HUES48 (cell line): ENCODE results near the gene DNM3.

Experiments used
- H3K27ac ChIP-seq: one replicate; pipeline ENCODE4 v1.7.0; 2013; ENCODE audit warnings: low read depth, low read length, inconsistent platforms
- H3K27me3 ChIP-seq: 2 replicates; pipeline ENCODE4 v1.6.1; 2013; ENCODE audit warnings: mild to moderate bottlenecking, low read length; ENCODE audit not compliant: control insufficient read depth, insufficient read depth
- H3K36me3 ChIP-seq: 2 replicates; pipeline ENCODE4 v1.6.1; 2013; ENCODE audit warnings: low read length; ENCODE audit not compliant: control insufficient read depth, insufficient read depth
- H3K4me1 ChIP-seq: 2 replicates; pipeline ENCODE4 v1.6.1; 2013; ENCODE audit warnings: mild to moderate bottlenecking, low read length; ENCODE audit not compliant: control insufficient read depth, insufficient read depth
- H3K4me3 ChIP-seq: 2 replicates; pipeline ENCODE4 v1.5.1; 2013; ENCODE audit warnings: mild to moderate bottlenecking, low read depth, low read length
- H3K9ac ChIP-seq: 2 replicates; pipeline ENCODE4 v1.6.1; 2013; ENCODE audit warnings: mild to moderate bottlenecking, low read depth, low read length, moderate library complexity
- H3K9me3 ChIP-seq: 2 replicates; pipeline ENCODE4 v1.6.1; 2013; ENCODE audit warnings: low read length; ENCODE audit not compliant: control insufficient read depth, insufficient read depth

Gene DNM3

GRCh38 chr1:172138634-172139033 lies 297.3 kb downstream of the DNM3 start:
- H3K9me3 ChIP-seq = no peaks in the 10 kb centered on the region
- H3K4me1 ChIP-seq = peaks cover 34% of the 10 kb centered on the region
- H3K4me3 ChIP-seq = no peak overlapping the region
- no peak overlapping the region for H3K9ac ChIP-seq
- no peak overlapping the region for H3K27ac ChIP-seq
- no peaks in the 10 kb centered on the region for H3K27me3 ChIP-seq
- H3K36me3 ChIP-seq = no peaks in the 10 kb centered on the region

DNA sequence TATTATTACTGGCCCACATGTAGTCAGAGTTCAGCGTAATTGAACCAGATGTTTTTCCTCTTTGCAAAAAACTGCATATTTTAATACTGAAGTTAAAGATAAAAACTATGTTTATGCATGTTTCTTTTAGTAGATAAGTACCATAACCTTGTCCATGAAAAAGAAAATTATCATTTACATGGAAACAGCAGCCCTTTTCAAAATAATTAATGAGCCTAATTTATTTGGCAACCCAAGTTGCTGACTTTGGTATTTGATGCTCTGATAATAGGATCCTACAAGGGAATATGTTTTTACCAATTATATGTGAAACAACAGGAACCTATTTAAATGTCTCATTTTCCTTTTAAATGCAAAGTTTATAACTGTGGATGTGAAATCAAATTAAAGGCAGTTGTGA lies 297.9 kb downstream of the DNM3 start:
- no peaks in the 10 kb centered on the region for H3K9me3 ChIP-seq
- H3K4me3 ChIP-seq = no peak overlapping the region
- no peaks in the 10 kb centered on the region for H3K27me3 ChIP-seq
- no peaks in the 10 kb centered on the region for H3K36me3 ChIP-seq
- H3K27ac ChIP-seq = no peak overlapping the region
- H3K9ac ChIP-seq = no peak overlapping the region
- peaks cover 35% of the 10 kb centered on the region for H3K4me1 ChIP-seq

DNA sequence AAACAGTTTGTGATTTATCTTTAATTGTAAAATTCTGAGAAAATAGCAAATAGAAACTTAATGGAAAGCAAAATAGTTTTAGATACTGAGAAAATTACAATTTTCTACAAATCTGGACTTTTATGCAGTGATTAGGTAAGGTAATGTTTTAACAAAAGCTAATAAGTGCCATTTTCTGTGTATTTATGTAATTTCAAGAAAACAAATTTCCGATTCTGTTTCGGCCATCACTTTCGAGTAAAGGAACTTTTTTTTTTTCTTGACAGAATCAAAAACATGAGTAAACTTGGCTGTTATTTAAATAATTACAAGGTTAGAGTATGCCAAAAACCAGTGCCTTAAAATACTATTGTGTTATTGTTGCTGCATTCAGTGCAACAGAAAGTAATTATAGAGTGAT lies 298.8 kb downstream of the DNM3 start:
- no peaks in the 10 kb centered on the region for H3K9me3 ChIP-seq
- H3K36me3 ChIP-seq = no peaks in the 10 kb centered on the region
- H3K27me3 ChIP-seq = no peaks in the 10 kb centered on the region
- peaks cover 35% of the 10 kb centered on the region for H3K4me1 ChIP-seq
- no peak overlapping the region for H3K4me3 ChIP-seq
- no peak overlapping the region for H3K27ac ChIP-seq
- peak overlapping the region; percentile 36; the same call in 1 of the 2 replicates for H3K9ac ChIP-seq

- H3K4me3 ChIP-seq = no peak overlapping the region
Measured at GRCh38 chr1:172140591-172140990, 299.3 kb downstream of the DNM3 start.

GRCh38 chr1:172141341-172141881 lies 300.1 kb downstream of the DNM3 start:
- Histone ChIP-seq H3K4me3 (peak overlapping the region; percentile 14; the same call in 1 of the 2 replicates), H3K27me3 (no peaks in the 10 kb centered on the region), H3K9me3 (no peaks in the 10 kb centered on the region), H3K9ac (peak overlapping the region; percentile 42; the same call in 1 of the 2 replicates), H3K27ac (no peak overlapping the region), H3K36me3 (no peaks in the 10 kb centered on the region), H3K4me1 (peaks cover 33% of the 10 kb centered on the region)

More at GRCh38 chr1:172140591-172140990, 299.3 kb downstream of the DNM3 start:
- peaks cover 37% of the 10 kb centered on the region for H3K4me1 ChIP-seq
- H3K27ac ChIP-seq = no peak overlapping the region
- no peaks in the 10 kb centered on the region for H3K27me3 ChIP-seq
- H3K9me3 ChIP-seq = no peaks in the 10 kb centered on the region
- H3K9ac ChIP-seq = peak overlapping the region; percentile 36; the same call in 1 of the 2 replicates
- no peaks in the 10 kb centered on the region for H3K36me3 ChIP-seq

- no peaks in the 10 kb centered on the region for H3K36me3 ChIP-seq
- no peak overlapping the region for H3K27ac ChIP-seq
- H3K27me3 ChIP-seq = no peaks in the 10 kb centered on the region
- H3K4me3 ChIP-seq = no peak overlapping the region; the same call in 1 of the 2 replicates
- peaks cover 33% of the 10 kb centered on the region for H3K4me1 ChIP-seq
- no peaks in the 10 kb centered on the region for H3K9me3 ChIP-seq
- H3K9ac ChIP-seq = no peak overlapping the region; the same call in 1 of the 2 replicates
Measured at GRCh38 chr1:172142324-172142723, 301.0 kb downstream of the DNM3 start.

DNA sequence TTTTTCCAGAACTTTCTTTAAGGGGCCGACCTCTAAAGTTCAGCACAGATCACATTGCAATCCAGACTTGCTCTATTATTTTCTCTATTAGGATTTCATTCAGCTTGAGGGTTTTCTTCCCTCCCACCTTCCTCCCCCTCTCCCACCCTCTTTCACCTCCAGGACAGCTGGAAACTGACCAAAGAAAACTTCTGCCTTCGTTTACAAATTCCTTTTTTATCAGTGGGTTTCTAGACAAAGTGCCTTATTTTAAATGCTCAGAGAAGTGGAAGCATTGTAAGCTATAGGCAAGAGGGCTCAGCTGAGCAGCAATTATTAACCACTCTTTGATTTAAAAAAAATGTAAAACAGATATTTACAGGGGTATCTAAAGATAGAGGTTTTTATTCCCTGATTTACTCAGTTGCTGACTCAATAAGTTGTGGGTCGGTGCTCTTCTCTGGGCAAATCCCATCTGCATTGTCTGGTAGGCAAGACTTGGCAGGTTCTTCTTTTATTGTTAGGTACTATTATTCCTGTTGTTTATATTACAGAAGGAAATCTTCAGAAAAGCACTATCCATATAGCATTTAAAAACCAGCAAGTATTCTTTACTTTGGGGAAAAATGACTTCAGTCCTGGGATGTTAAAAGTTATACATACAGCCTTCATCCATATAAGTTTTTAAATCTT lies 302.2 kb downstream of the DNM3 start:
- Histone ChIP-seq H3K36me3 (no peaks in the 10 kb centered on the region), H3K9ac (peak overlapping the region; percentile 45; the same call in 1 of the 2 replicates), H3K9me3 (no peaks in the 10 kb centered on the region), H3K4me3 (peak overlapping the region; percentile 33; the same call in 1 of the 2 replicates), H3K27me3 (no peaks in the 10 kb centered on the region), H3K27ac (no peak overlapping the region), H3K4me1 (peaks cover 36% of the 10 kb centered on the region)

- Histone ChIP-seq H3K36me3 (no peaks in the 10 kb centered on the region), H3K4me1 (peaks cover 39% of the 10 kb centered on the region), H3K9me3 (no peaks in the 10 kb centered on the region), H3K9ac (peak overlapping the region; percentile 23; the same call in 1 of the 2 replicates), H3K27me3 (no peaks in the 10 kb centered on the region), H3K27ac (no peak overlapping the region), H3K4me3 (no peak overlapping the region; the same call in 1 of the 2 replicates)
Measured at GRCh38 chr1:172144445-172145061, 303.3 kb downstream of the DNM3 start.

GRCh38 chr1:172145231-172145651 lies 303.9 kb downstream of the DNM3 start:
- H3K9ac ChIP-seq = no peak overlapping the region
- H3K27me3 ChIP-seq = no peaks in the 10 kb centered on the region
- H3K9me3 ChIP-seq = no peaks in the 10 kb centered on the region
- H3K36me3 ChIP-seq = no peaks in the 10 kb centered on the region
- no peak overlapping the region for H3K27ac ChIP-seq
- peaks cover 35% of the 10 kb centered on the region for H3K4me1 ChIP-seq
- H3K4me3 ChIP-seq = no peak overlapping the region

DNA sequence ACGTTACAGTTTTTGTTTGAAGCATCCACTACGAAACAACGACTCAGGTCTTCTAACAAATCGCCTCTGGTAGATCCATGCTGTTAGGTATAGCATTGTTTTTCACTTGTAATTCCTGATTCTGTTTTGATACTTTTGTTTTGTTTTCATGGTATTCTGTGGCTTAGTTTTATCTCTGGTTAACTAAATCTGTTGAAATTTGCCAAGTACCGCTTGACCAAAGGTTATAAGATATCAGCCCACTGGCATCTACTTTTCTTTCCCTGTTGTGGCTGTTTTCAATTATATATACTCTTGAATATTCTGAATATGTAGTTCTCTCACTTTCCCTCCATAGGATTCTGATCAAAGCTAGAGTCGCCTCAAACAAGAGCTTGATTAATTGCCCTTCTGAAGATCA lies 304.4 kb downstream of the DNM3 start:
- no peaks in the 10 kb centered on the region for H3K36me3 ChIP-seq
- H3K9ac ChIP-seq = no peak overlapping the region
- H3K27me3 ChIP-seq = no peaks in the 10 kb centered on the region
- H3K27ac ChIP-seq = no peak overlapping the region
- H3K4me1 ChIP-seq = peaks cover 34% of the 10 kb centered on the region
- H3K9me3 ChIP-seq = no peaks in the 10 kb centered on the region
- H3K4me3 ChIP-seq = no peak overlapping the region
